Measurements from ENCODE around the gene LRRC15.

The LRRC15 gene

DNA sequence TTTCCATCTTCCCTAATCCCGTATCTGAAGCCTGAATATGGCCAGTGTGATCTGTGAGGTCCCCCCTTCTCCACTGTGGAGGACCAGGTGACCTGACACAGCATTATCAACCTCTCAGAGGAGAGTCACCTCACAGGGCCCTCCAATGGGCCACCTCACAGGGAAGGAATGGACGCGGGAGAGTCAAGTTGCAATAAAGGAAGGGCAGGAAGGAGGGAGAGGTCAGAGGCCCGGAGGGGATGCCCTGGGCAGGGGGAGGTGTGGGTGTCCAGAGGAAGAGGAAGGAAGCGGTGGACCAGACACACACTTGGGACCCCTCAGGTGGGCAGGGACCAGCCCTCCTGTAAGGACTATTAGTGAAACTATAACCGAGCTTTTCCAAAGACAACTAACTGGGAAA lies 14.6 kb upstream of the LRRC15 start:
- DNase-seq: no peak

DNA sequence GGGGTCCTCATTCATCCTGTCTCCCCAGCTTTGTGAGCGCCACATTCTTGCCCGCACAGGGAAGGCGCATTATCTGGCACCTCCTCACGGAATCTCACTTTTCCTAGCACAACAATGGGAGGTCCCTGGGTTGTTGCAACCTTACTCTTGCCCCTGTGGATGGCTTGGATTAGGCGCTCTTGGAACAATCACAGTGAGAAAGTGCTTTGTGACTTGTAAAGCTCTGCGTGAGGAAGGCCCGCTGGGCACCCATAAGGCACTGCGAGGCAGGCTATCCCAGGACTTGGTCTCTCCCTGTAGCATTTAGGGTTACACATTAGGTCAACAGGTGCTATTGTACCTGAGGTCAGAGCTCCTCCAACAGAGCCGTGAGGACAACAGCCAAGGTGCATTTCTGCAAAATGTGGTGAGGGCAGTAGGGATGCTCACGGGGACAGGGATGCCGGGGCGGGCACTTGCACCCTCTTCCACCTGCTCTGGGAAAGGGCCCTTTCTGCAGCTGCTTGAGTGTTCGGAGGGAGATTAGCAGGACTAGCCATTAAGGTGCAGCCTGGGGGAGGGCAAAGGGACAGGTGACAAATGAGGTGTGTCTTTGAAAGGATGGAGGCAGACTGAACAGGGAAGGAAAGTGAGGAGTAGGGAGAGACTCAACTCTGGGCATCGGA lies 13.9 kb upstream of the LRRC15 start:
- no peak for DNase-seq

DNA sequence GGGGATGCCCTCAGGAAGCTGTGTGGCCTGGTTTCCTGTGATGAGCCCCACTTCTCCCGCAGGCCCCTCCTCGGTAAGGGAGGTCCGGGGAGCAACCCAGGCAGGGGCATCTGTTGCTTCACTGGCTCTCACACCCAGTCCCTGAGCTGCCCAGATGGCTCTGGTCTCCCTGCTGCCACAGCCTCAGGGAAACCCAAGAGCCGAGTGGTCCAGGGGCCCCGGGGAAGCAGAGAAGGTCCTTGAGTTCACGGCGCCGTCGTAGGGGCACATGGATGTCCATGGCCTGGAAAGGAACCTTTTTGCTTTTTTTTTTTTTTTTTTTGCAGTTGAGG lies 13.3 kb upstream of the LRRC15 start:
- no peak for DNase-seq

DNA sequence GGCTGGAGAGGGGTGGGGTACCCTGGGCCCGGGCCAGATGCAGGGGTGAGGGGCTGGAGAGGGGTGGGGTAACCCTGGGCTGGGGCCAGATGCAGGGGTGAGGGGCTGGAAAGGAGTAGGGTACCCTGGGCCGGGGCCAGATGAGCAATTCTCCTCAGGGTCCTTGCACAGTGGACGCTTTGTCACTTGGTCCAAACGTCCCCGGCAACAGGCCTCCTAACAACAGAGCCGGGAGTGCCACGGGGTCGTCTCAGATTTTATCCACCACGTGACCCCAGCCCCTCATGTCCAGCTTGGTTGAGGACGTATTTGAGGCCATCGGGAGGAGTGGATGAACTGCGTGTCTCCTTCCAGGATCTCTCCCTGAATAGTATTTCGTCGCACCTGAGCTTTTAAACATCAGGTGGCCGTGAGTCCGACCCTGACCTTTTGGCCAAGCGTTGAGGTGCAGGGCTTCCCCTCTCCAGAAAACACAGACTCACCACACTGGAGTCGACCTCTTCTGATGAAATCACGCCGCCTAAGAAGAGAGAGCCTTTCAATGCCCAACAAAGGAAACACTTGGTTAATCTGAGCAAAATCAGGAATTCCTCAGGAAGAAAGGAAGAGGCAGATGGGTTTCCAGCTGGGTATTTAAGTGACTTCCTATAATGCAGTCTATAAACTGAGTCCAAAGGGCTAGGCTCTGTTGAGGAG lies 12.8 kb upstream of the LRRC15 start:
- no peak for DNase-seq

DNA sequence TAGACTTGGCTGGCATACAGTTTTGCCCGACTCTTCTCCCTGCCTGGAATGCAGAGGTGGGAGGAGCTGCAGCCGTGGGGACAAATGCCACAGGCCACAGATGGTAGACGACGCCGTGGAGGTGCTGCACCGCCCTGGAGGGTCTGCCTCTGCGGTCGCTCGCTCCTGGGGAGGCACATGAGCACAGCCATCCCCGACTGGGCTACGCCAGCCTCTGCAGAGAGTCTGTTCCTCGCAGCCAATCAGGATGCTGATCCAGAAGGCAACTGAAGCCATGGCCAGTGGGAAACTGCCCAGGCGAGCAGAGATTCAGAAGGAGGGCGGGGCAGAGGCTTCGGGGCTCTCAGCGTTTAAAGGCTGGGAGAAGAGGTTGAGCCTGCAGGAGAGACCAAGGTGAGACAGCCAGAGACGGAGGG lies 11.9 kb upstream of the LRRC15 start:
- no peak for DNase-seq

DNA sequence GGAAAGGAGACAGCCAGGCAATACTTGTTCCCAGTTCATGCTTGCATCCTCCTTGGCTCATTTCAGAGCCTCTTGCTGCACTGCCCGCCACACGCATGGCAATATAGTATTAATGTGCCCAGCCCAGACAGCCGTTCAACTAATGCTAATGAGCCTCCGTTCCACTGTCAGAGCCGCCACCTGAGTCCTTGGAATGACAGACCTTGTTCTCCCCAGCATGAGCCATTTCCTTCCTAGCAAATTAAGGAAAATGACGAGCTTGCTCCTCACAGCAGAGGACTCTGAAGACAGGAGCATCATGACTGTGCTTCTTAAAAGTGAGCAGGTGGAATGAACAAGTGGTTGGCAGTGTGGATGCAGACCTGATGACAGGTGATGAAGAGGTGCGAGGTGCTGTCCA lies 10.8 kb upstream of the LRRC15 start:
- DNase-seq: no peak

DNA sequence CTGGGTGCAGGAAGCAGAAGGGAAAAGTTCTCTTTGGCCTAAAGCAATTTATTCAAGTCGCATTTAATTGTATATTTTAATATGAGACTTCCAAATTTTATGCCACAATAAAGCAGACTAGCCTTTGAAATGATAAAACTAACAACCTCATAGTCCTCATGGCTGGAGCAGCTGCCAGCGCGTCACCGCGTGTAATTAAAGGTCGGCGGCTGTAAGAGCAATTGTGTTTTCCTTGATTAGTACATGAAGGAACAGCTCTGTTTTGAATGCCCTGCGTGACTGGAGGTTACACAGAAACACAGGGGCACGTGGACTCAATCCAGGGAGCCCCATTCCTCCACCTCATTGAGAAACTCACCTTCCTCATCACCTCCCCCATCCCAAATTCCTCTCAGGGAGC lies 10.1 kb upstream of the LRRC15 start:
- DNase-seq: no peak

DNA sequence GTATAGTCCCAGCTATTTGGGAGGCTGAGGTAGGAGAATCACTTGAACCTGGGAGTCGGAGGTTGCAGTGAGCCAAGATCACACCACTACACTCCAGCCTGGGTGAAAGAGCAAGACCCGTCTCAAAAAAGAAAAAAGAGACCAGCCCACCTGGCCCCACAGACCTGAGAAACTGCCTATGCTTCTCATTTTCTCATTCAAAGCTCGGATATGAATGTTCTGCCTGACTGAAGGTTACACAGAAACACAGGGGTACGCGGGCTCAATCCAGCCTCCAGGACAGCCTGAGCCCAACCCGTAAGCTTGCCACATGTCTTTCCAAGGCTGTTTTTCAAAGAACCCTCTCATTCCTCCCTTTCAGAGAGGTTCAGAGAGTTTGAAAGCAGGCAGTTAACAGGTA lies 9.7 kb upstream of the LRRC15 start:
- DNase-seq: no peak

DNA sequence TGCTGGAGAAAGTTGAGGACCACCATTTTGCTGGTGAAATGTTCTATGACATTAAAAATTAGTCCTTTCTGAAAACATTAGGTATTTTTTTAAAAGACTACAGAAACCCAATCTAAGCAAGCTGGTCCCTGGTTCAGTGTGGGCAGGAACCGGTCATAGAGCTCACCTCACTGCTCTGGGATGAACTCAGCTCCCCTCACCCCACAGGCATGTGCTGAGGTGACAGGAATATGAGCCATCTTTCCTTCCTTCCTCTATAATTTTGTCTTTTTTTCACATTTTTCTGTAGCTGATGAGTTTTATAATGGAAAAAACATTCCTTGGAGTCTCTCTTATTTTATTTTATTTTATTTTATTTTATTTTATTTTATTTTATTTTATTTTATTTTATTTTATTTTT lies 8.2 kb upstream of the LRRC15 start:
- DNase-seq: no peak

DNA sequence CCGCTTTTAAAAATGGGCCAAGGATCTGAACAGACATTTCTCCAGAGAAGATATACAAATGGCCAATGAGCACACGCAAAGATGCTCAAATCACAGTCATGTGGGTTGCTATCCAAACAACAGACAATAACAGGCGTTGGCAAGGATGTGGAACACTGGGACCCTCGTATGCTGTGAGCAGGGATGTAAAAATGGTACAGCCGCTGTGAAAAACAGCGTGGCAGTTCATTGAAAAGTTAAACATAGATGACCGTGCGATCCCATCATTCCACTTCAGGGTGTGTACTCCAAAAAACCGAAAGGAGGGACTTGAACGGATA lies 6.7 kb upstream of the LRRC15 start:
- DNase-seq: no peak

DNA sequence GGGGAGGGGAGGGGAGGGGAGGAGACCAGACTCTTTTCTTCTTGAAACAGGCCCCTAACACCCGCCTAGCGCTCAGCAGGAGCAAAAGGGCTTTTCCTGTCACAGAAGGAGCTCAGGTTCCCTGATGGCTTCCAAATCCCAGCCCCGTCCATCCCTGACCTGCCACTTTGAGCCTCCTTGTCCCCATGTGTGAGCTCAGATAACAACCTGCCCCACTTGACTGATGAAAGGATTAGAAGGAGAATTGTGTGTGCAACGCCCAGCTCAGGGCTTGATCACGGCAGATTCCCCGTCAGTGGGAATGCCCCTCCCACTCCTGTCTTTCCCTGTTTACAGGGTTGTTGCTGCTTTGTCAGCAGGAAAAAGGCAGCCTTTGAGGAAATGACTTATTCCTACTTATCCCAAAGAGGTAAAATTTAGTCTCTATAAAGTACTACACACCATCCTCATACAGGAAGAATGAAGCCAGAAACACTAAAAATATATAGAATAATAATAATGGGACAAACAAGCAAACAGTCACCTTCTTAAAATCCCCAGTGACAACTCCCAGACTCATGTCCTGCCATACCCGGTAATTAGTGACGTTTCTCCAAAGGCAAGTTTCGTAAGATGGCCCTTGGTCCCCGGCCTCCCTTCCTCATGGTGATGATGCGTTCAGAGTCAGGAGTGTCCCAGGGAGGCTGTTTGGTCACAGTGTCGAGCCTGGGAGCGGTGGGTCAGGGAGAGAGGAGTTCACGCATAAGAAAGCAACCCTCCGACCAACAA lies 6.1 kb upstream of the LRRC15 start:
- DNase-seq: no peak

DNA sequence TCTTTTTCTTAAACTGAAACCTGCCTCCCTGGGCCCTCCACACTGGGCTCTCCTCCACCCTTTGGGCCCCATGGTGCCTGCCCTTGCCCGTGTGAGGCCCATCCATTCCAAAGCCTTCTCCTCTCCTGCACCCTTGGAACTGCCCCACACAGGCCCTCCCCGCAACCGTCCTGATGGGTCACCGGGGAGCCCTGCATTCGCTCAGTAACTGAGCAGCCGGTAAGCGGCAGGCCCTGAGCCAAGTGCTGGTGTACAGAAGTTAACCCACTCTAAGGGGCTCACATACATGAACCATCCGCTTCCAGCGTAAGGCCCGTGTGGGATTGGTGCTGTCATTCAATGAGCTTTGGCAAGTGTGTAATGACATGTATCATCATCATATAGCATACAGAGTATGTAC lies 5.4 kb upstream of the LRRC15 start:
- DNase-seq: no peak

DNA sequence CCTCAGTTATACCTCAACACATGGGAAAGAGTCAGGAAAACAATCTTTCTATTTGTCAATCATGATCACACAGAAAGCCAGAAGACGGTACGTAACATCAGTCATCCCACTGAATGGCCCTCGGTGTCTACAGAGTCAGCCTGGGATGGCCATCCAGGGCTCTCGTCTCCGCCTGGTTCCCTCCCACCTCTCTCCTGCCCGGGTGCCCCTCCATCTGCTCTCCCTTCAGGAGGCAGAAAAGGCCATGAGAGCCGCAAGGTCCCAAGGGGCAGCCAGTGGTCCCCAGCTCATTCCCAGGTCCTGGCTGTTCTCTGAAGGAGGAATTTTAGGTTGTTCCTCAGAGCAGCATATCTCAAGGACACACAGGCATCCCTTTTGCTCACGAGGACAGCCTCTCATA lies 4.4 kb upstream of the LRRC15 start:
- DNase-seq: no peak

DNA sequence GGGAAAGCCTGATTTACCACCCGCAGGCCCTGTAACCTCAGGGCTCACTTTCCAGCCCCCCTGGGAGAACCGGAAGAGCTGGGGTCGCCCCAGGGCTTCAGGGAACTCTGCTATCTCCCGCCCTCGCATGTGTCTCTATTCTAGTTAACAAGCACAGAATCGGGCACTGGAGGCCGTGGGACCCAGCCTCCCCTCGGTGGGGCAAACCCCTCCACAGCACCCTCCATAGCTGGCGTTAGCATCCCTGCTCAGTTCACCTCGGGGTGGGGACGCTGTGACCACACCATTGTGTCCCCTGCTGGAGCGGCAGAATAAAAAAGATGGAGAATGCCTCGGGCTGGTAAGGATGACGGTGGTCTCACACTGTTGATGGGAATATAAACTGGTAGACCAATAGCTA lies 3.5 kb upstream of the LRRC15 start:
- DNase-seq: no peak

DNA sequence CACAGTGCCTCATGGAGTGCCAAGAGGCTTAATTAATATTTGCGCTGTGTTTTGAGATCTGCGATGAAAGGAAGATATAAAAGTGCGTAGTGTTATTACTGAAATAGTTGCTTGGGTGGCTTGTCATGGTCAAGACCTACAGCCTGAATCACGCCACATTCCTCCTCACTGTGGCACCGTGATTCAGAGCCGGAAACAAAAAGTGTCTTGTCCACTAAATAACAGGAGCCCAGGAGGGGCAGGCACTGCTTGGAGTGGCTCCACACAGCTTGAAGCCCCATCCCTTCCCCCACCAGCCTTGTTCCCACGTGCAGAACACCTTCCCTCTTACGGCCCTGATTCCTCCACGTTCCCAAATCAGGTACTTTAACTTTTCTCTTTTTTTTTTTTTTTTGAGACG lies 1.2 kb upstream of the LRRC15 start:
- no peak for DNase-seq

DNA sequence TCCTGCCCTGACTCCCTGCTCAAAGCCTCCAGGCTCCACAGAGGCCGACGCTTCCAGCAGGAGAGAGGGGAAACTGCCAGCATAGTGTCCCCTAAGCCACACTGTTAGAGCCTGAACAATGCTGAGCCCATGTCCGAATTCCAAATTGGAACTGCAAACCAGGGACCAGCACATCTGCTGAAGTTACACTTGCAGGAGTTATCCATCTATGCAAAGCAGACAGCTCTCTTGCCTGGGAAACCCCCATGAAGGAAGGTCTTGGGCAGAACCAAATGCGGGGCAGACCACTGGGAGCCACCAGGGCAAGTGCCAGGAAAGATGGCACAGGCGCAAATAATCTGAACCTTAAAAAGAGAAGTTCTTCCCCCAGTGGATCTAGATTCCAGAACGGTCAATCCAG lies 625 bp downstream of the LRRC15 start:
- DNase-seq: no peak

DNA sequence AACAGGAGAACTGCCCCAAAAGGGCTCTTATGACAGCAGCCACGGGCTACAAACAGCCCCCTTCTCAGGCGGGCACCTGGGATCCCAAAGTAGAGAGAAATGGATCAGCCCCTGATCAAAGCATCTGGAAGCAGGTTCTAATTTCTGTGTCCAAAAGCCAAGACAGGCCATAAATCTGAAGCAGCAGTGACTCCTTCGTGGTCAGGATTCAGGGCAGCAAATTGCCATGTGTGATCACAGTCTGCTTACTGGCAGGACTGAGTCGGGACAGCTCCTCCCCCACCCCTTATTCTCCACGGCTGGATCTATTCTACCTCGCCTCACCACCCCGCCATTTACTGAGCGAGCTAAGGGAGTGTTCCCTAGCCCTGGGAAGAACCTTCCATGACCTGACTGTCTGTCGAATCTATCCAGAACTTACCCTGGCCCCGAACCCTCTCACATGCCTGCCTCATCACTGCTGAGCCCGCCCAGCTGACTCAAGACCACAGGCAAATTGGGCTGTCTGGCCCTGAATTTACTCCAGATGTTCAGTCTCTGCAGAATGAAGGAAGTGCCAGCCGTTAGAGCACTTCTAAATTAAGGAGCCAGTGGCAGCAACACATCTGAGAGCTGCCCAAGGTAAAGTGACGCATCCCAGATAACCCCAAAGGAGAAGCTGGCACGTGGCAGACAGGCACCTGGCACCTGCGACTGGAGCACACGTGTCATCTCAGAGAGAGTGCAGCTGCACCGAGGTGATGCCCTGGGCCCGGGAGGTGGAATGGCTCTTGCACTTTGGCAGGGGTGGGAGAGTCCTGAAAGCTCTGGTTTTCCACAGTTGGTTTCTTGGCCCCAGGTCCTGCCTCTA lies 1.3 kb downstream of the LRRC15 start:
- no peak for DNase-seq

DNA sequence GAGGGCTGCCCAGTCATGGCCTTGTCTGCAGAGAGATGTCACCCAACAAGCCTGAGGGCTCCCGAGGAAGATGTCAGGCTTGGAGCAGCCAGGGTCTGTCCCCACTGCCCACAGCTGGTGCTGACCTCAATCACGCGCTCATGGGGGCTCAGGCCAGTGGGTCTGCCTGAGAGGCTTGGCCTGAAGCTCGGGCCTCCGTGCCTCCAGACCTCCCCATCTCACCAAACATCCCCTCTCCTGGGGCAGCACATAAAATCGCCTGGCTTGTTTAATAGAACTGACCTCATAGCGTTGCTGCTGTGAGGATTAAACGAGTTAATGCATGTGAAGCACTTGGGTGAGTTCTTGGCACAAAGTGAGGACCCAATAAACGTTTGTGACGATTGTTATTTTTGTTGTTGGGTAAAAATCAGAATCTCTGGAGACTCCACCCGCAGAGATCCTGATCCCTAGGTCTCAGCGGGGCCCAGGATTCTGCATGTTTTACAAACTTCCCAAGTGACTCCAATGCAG lies 3.5 kb downstream of the LRRC15 start:
- no peak for DNase-seq

DNA sequence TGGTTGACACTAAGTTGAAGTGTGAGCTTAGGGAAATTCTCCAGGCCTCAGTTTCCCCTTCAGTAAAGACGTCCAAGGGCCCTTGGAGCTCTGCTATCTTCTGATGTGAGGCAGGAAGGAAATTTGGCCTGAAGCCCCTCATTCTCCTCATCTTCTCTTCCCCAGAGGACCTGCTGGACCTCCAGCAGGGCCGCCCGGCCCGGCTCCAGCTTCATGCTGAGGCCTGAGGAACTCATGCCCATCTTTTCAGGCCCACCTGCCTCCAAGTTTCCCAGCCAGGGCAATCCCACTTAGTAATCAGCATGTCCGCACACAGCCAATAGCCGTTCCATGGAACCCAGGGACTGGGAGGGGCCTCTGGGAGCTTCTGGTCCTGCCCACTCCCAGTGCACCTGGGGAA lies 4.0 kb downstream of the LRRC15 start:
- DNase-seq: no peak

DNA sequence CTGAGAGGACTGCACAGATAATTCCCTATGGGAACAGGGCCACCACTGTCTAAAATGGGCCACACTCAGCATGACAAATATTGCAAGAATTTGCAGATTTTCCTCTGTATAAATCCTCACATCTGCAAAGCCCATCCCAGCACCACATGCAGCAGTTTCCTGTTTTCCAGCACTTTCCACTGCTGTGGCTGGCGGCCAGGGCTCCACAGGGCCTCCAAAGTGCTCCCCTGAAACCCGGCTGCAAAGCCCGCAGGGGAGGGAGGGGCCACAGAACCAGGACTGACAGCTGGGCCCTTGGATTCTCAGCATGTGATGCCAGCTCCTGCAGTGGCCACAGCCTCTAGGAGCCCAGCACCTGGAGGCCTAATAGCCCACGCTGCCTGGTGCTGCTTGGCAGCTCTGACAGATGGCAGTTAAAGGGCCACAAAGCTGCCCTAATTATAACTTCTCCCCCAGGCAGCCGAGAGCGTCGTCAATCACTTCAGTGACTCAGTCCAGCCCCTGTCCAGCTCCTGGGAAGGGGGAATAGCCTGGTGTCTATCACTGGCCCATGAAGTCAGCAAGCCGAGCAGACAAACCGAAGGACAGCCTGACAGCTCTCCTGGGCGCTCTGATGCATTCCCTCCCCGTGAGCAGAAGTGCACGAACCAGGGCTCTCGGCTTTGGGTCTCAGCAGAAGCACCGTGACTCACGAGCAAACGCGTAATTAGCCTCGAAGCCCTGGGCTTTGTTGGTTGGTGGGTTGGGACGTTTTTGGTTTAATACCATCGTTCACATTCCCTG lies 4.7 kb downstream of the LRRC15 start:
- no peak for DNase-seq

DNA sequence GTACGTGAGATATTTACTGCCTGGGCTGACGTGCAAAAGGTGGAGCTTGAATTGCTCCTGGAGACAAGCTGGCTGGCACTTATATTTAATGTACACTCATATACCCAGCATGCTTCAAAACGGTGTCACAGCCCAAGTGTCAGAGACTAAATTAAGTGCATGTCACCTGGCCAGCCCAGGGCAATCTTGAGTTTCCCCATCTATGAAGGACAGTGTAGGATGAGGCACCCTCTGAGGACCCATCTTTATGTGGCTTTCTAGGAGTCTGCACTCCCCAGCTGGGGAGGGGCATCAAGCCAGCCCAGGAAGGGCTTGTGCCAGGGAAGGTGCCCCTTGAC lies 5.3 kb downstream of the LRRC15 start:
- DNase-seq: no peak

DNA sequence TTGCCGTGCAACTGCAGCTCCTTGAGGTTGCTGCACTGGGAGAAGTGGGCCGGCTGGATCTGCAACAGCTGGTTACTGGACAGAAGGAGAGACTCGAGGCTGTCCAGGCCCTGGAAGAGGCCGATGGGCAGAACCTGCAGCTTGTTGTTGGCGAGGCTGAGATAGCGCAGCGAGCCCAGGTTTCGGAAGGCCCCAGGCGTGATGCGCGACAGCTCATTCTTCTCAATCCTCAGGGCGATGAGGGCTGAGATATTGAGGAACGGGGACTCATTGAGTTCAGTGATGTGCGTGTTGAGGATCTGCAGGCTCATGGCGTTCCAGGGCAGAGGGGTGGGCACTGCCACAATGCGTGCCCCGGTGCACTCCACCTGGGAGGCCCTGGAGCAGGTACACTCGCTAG lies 9.0 kb downstream of the LRRC15 start:
- DNase-seq: no peak

DNA sequence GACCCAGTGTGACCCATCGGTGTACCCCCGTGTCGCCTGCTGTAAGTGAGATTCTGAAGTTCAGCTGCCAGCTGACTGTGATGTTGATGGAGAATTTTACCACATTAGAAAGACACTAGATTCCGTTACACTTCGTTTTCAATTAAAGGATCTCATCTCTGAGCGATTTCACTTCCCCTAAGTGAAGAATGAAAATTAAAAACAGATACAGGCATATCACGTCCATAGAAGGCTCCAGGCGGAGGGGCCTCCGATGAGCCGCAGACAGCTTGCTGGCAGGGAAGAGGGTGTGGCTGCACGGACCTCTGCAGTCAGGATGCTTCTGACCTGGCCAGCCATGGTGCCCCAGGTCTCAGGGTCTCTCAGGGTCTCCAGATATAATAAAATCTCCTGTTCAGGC lies 11.9 kb downstream of the LRRC15 start:
- no peak for DNase-seq
